Kidney (tissue), 14 donors: Measurements from ENCODE around the gene CYSTM1. TPM values are rescaled to one million over a fixed set of nuclear protein-coding genes. Genes with fewer than 3 reads are reported as not detected.

Experiments
- DNase-seq, 5 donors: peaks; one replicate each; pipeline ENCODE4 v3.0.0-alpha.2; 2013 to 2020
- FAIRE-seq: peaks from 2 replicates; lab custom pipeline; 2012; peaks lifted over from hg19 to GRCh38; lab: Jason Lieb, UNC
- H3K27ac ChIP-seq, 2 donors: one replicate each; pipeline ENCODE4 v1.7.0; 2013; ENCODE audit warnings: low read depth in 2 of 2, low read length in 2 of 2, inconsistent platforms in 1 of 2
- H3K27me3 ChIP-seq: one replicate; pipeline ENCODE4 v1.7.1; 2013; ENCODE audit warnings: low read length, inconsistent platforms; ENCODE audit not compliant: control insufficient read depth, insufficient read depth
- H3K36me3 ChIP-seq, 3 donors: one replicate each; pipeline versions ENCODE4 v1.7.0 to v1.7.1; 2013; ENCODE audit warnings: low read length in 3 of 3, control low read depth in 1 of 3, inconsistent platforms in 1 of 3; ENCODE audit not compliant: insufficient read depth in 3 of 3, control insufficient read depth in 2 of 3
- H3K4me1 ChIP-seq, 3 donors: one replicate each; pipeline versions ENCODE4 v1.7.0 to v1.7.1; 2013; ENCODE audit warnings: low read length in 3 of 3, inconsistent platforms in 1 of 3, low read depth in 1 of 3; ENCODE audit not compliant: control insufficient read depth in 2 of 3, insufficient read depth in 2 of 3
- H3K4me3 ChIP-seq, 3 donors: one replicate each; pipeline versions ENCODE4 v1.7.0 to v1.8.1; 2013; ENCODE audit warnings: low read length in 3 of 3, control low read depth in 1 of 3, inconsistent platforms in 1 of 3
- H3K9ac ChIP-seq, 3 donors: one replicate each; pipeline versions ENCODE4 v1.7.0 to v1.7.1; 2013; ENCODE audit warnings: low read length in 3 of 3, control low read depth in 1 of 3, inconsistent platforms in 1 of 3
- H3K9me3 ChIP-seq, 3 donors: one replicate each; pipeline versions ENCODE4 v1.7.0 to v1.7.1; 2013; ENCODE audit warnings: low read length in 3 of 3, control low read depth in 1 of 3, inconsistent platforms in 1 of 3; ENCODE audit not compliant: control insufficient read depth in 2 of 3, insufficient read depth in 1 of 3
- intact Hi-C: fragments of 100-400 bp; cut with DNase I; formaldehyde crosslinking; loops from one replicate; pipeline ENCODE4 v1.11.1; 2022
- polyA plus RNA-seq: library from polyadenylated mRNA; stranded (reverse); fragments of 350-450 nt; fragmentation: Illumina TruSeq; extraction: RNeasy Lipid Tissue Mini Kit (QIAGEN cat#74804); gene quantifications from one replicate; pipeline ENCODE4 v1.2.3, GENCODE V29; 2014; ENCODE audit warnings: low read depth, low replicate concordance; ENCODE audit not compliant: insufficient read depth
- total RNA-seq: library from RNA; stranded (reverse); fragmentation: NEBNext Ultra II Directional; extraction: Animal tissue kit (Norgen Biotek cat#: 25700); gene quantifications from one replicate; pipeline ENCODE4 v1.2.1, GENCODE V29; 2021
- TF ChIP-seq, protein P1 (sequence below): IDR thresholded peaks from 3 replicates; pipeline ENCODE4 v1.5.1; 2012; ENCODE audit warnings: mild to moderate bottlenecking, moderate library complexity, borderline replicate concordance; ENCODE audit not compliant: insufficient read depth; ENCODE audit errors: extremely low read depth
- donor health status: control.
- donor health status: control.
- donor health status: control.
- donor health status: control.
- donor health status: control.
- donor health status: DM: yes; HTN: yes; CAD: no.
- donor health status: Normal renal cell carcinoma (clear cell type).

CYSTM1 gene
- total and polyA plus RNA-seq, 2 donors from 2014 or later: 157 to 485 TPM

DNA sequence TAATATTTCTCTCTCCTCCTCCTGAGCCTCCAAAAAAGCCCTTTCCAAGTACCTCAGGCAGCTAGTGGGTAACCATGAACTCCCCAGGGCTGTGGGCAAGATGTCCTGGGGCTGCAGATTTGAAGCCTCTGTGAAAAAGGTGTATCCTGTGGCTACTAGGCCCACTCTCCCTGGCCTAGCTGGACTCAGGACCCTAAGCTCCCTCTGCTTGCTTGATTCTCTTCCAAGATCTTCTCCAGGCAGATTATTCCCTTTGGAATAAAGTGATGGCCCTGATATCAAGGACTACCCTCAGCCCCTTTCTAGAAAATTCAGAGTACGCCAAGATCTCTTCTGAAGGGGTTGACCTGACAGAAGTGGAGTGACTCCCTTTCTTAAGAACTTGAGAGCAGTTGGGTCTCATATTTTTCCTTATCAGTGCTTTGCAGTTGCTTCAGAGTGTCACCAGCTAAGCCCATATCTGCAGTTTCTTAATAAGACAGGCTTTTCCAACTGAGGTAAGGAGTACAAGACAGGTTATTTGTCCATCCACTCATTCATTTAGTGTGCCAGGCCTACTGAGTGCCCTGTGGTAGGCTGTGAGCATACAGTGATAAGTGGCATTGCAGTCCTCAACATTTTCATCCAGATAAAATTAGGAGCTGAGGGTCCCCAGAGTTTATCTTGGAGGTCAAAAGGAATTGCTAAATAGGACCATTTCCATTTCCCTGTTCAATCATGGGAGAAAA is 42.5 kb downstream of the CYSTM1 start:
- intact Hi-C loops: no loop called here
- FAIRE-seq (no peak), DNase-seq (no peak)
- Histone ChIP-seq H3K9ac (no peak overlapping the region), H3K9me3 (no peaks in the 10 kb centered on the region), H3K27me3 (no peaks in the 10 kb centered on the region), H3K27ac (peak overlapping the region in 1 of 2 donors; percentile 51), H3K4me1 (peaks cover 0 to 79% (median 60%) of the 10 kb centered on the region in 3 donors), H3K4me3 (no peak overlapping the region), H3K36me3 (no peaks in the 10 kb centered on the region)
- TF ChIP-seq, protein P1, sequence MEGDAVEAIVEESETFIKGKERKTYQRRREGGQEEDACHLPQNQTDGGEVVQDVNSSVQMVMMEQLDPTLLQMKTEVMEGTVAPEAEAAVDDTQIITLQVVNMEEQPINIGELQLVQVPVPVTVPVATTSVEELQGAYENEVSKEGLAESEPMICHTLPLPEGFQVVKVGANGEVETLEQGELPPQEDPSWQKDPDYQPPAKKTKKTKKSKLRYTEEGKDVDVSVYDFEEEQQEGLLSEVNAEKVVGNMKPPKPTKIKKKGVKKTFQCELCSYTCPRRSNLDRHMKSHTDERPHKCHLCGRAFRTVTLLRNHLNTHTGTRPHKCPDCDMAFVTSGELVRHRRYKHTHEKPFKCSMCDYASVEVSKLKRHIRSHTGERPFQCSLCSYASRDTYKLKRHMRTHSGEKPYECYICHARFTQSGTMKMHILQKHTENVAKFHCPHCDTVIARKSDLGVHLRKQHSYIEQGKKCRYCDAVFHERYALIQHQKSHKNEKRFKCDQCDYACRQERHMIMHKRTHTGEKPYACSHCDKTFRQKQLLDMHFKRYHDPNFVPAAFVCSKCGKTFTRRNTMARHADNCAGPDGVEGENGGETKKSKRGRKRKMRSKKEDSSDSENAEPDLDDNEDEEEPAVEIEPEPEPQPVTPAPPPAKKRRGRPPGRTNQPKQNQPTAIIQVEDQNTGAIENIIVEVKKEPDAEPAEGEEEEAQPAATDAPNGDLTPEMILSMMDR: no peak

GRCh38 chr5:140219068-140219991 is 44.3 kb downstream of the CYSTM1 start:
- H3K9ac ChIP-seq: peak overlapping the region in 1 of 3 donors; percentile 57
- DNase-seq (peak in 1 of 5 donors; percentile 38), FAIRE-seq (no peak)
- H3K4me1 ChIP-seq: peaks cover 0 to 82% (median 71%) of the 10 kb centered on the region in 3 donors
- H3K27me3 ChIP-seq: no peaks in the 10 kb centered on the region
- TF ChIP-seq, protein P1: no peak
- peak overlapping the region in 2 of 3 donors; percentile 13 to 20 for H3K4me3 ChIP-seq
- H3K27ac ChIP-seq: peak overlapping the region; percentile 90 to 92
- intact Hi-C loops: no loop called here
- H3K9me3 ChIP-seq: no peaks in the 10 kb centered on the region
- no peaks in the 10 kb centered on the region for H3K36me3 ChIP-seq

DNA sequence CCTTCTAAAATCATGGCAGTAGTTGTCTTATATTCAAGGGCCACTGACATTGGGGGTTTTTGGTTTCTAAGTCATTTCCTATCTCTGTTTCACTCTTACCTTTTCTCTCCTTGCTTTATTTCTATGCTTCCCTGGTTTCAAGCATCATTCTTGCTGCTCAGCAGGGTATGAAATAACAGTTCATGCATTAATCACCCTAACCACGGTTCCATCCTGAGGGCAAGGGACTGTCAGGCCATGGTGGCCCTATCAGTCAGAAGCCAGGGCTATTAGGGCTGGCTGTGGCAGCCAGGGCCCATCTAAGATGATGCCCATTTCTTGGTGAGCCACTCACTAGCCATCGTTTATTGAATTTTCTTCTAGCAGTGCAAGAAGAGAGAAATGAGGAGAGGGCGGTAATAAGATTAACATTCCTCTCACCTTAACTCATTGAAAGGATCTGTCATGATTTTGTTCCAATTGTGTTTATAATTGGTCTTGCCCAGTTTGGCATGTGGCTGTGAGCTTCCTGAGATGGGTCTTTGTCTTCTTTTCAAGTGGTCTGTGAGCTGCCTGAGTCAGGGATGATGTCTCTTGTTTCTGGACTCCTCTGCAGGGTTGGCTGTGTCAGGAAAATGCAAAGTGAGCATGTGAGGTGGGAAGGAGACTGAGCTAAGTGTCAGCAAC is 45.2 kb downstream of the CYSTM1 start:
- peaks cover 0 to 74% (median 67%) of the 10 kb centered on the region in 3 donors for H3K4me1 ChIP-seq

More for the DNA sequence above, 45.2 kb downstream of the CYSTM1 start:
- peak overlapping the region; percentile 90 to 92 for H3K27ac ChIP-seq
- FAIRE-seq (no peak), DNase-seq (peak in 2 of 5 donors; percentile 40 to 43)
- no peaks in the 10 kb centered on the region for H3K36me3 ChIP-seq
- H3K9ac ChIP-seq: peak overlapping the region in 1 of 3 donors; percentile 22
- H3K4me3 ChIP-seq: peak overlapping the region in 1 of 3 donors; percentile 20
- no peaks in the 10 kb centered on the region for H3K9me3 ChIP-seq
- no peaks in the 10 kb centered on the region for H3K27me3 ChIP-seq
- TF ChIP-seq, protein P1: no peak
- intact Hi-C loops: no loop called here
